ENCODE data around the gene SYT8. TPM values are rescaled to one million over a fixed set of nuclear protein-coding genes. Genes with fewer than 3 reads are reported as not detected.

SYT8 gene
- total RNA-seq, 3 donors from 2014 or later (not counting 1 experiment from before 2014, with no cell fraction given), result not detected

GRCh38 chr11:1851468-1852180 lies 16.8 kb downstream of the SYT8 start:
- Mint-ChIP-seq H3K4me1 (peaks cover 43 to 83% of the 10 kb centered on the region in 2 donors), H3K9me3 (no peaks in the 10 kb centered on the region), H3K27me3 (ENCODE audit: low read depth in 2 of 2) (no peaks in the 10 kb centered on the region), H3K4me3 (peak overlapping the region; percentile 100), H3K27ac (peak overlapping the region; percentile 98 to 99), H3K36me3 (no peaks in the 10 kb centered on the region)
- Histone ChIP-seq H3K36me3 (ENCODE audit: control insufficient read depth, insufficient read depth, low read length) (peaks cover 6% of the 10 kb centered on the region), H3K27me3 (ENCODE audit: control insufficient read depth, insufficient read depth, low read length) (no peaks in the 10 kb centered on the region), H3K27ac (ENCODE audit: low read length) (peak overlapping the region; percentile 94), H3K9me3 (ENCODE audit: control insufficient read depth, insufficient read depth, low read length) (no peaks in the 10 kb centered on the region), H3K4me3 (ENCODE audit: low read length) (no peak overlapping the region), H3K4me1 (ENCODE audit: control insufficient read depth, insufficient read depth, low read length) (peaks cover 92% of the 10 kb centered on the region)
- 74% methylated on average over 21 of the region's 21 CpGs for WGBS (ENCODE audit: insufficient coverage)
- TF ChIP-seq CTCF (IDR thresholded peaks at IDR 0.05), result no peak
- intact Hi-C loops (cut with micrococcal nuclease), result loop anchor here (2.0 to 5.0 kb wide), 4 partner anchors 15 to 279 kb away; partner anchors contain the start of gene DUSP8
- no peak for ATAC-seq
- peak in 1 of 2 donors; percentile 48 for DNase-seq

GRCh38 chr11:1852271-1852876 lies 17.6 kb downstream of the SYT8 start:
- no peak for TF ChIP-seq CTCF (IDR thresholded peaks at IDR 0.05)
- Mint-ChIP-seq H3K27me3 (ENCODE audit: low read depth in 2 of 2) (no peaks in the 10 kb centered on the region), H3K9me3 (no peaks in the 10 kb centered on the region), H3K4me1 (peaks cover 43 to 76% of the 10 kb centered on the region in 2 donors), H3K27ac (peak overlapping the region; percentile 98 to 99), H3K4me3 (peak overlapping the region; percentile 100), H3K36me3 (no peaks in the 10 kb centered on the region)
- Histone ChIP-seq H3K27me3 (ENCODE audit: control insufficient read depth, insufficient read depth, low read length) (no peaks in the 10 kb centered on the region), H3K4me1 (ENCODE audit: control insufficient read depth, insufficient read depth, low read length) (peaks cover 92% of the 10 kb centered on the region), H3K4me3 (ENCODE audit: low read length) (peak overlapping the region; percentile 91), H3K36me3 (ENCODE audit: control insufficient read depth, insufficient read depth, low read length) (peaks cover 12% of the 10 kb centered on the region), H3K27ac (ENCODE audit: low read length) (peak overlapping the region; percentile 94), H3K9me3 (ENCODE audit: control insufficient read depth, insufficient read depth, low read length) (no peaks in the 10 kb centered on the region)
- ATAC-seq (no peak), DNase-seq (no peak)
- WGBS (ENCODE audit: insufficient coverage), result 49% methylated on average over 22 of the region's 25 CpGs
- intact Hi-C loops (cut with micrococcal nuclease), result loop anchor here (2.0 to 5.0 kb wide), 4 partner anchors 16 to 280 kb away; partner anchors contain the start of gene DUSP8

- Histone ChIP-seq H3K4me3 (ENCODE audit: low read length) (peak within 1 kb of the TSS; percentile 91), H3K36me3 (ENCODE audit: control insufficient read depth, insufficient read depth, low read length) (peaks cover 14% of the 10 kb centered on the region), H3K4me1 (ENCODE audit: control insufficient read depth, insufficient read depth, low read length) (peaks cover 92% of the 10 kb centered on the region), H3K27ac (ENCODE audit: low read length) (peak within 1 kb of the TSS; percentile 94), H3K9me3 (ENCODE audit: control insufficient read depth, insufficient read depth, low read length) (no peaks in the 10 kb centered on the region), H3K27me3 (ENCODE audit: control insufficient read depth, insufficient read depth, low read length) (no peaks in the 10 kb centered on the region)
- ATAC-seq, result peak; percentile 57 to 77 (median 71)
- Mint-ChIP-seq H3K36me3 (no peaks in the 10 kb centered on the region), H3K9me3 (no peaks in the 10 kb centered on the region), H3K27me3 (ENCODE audit: low read depth in 2 of 2) (no peaks in the 10 kb centered on the region), H3K4me1 (peaks cover 43 to 74% of the 10 kb centered on the region in 2 donors), H3K4me3 (peak within 1 kb of the TSS; percentile 100), H3K27ac (peak within 1 kb of the TSS; percentile 98 to 99)
- WGBS (ENCODE audit: insufficient coverage), result under 1% methylated on average over 16 of the region's 18 CpGs
- TF ChIP-seq CTCF (IDR thresholded peaks at IDR 0.05), result no peak
- intact Hi-C loops (cut with micrococcal nuclease), result loop anchor here (2.0 to 5.0 kb wide), 4 partner anchors 16 to 281 kb away; partner anchors contain the start of gene DUSP8
- DNase-seq, result peak; percentile 76 to 93
Observed at GRCh38 chr11:1852877-1853276, 18.1 kb downstream of the SYT8 start, which contains the start of gene LSP1. Gene LSP1 (plus strand): TSS chr11:1853084. CDS start chr11:1853145, 61 bp downstream.

Measured in natural killer cell (primary cell).